NCI-H774 (cell line): ENCODE data around the gene RAB11A.

Experiments used
- DNase-seq: peaks from one replicate; lab custom pipeline; 2025; lab: John Stamatoyannopoulos, UW

RAB11A gene

DNA sequence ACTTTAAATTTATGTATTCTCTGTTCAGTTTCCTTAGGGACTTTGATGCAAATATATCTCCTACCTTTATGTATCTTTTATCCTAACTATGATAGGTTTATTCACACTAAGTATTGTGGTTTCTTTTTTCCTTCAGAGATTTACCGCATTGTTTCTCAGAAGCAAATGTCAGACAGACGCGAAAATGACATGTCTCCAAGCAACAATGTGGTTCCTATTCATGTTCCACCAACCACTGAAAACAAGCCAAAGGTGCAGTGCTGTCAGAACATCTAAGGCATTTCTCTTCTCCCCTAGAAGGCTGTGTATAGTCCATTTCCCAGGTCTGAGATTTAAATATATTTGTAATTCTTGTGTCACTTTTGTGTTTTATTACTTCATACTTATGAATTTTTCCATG lies 18.3 kb downstream of the RAB11A start:
- DNase-seq: no peak

DNA sequence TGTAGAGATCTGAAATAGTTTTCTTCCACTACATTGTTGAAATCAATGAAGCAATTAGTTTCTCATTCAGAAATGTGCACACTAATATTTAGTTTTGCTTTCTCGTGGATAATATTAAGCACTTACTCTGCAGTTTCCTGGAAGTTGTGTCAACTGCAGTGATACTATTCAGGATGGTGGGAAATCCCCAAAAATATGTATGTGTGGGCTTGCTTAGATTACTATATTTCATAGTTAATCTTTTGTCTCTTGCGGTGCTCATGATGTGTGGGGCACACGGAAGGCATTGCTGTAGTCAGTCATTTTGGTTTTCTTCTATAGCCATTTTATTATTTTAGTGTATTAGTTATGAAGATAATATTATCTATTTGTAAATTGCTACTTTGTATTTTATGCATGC lies 19.7 kb downstream of the RAB11A start:
- no peak for DNase-seq

DNA sequence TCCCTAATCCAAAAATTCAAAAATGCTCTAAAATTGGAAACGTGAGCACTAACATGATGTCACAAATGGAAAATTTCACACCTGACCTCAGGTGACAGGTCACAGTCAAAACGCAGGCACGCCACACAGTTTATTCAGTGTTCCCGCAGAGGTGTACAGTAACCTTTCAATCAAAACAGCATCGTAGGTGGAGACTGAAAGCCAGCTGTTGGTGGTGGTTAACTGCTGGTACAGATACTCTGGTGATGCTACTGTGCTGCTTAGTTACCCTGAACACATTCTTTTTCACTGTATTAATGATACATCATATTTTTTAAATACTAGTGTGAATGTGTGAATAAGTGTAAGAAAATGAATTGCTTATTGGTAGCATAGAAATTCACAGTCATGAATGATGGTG lies 23.8 kb downstream of the RAB11A start:
- no peak for DNase-seq

DNA sequence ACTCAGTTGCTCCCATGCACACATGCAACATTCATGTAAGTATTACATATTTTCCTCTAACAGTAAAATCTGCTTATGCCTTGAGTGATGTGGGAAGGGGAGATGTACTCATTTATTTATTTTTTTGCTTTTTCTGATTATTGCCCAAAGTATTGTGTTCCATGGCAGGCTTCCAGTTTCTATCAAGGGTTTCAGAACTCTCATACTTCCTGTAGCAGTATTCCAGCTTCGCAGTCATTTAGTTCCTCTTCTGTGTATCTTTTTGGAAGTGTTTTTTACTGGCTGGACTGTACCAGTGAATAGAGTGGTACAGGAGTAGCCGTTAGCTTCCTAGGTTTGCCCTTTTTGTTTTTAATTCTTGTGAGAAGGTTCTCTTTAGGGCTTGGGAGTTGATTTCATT lies 26.9 kb downstream of the RAB11A start:
- DNase-seq: no peak

DNA sequence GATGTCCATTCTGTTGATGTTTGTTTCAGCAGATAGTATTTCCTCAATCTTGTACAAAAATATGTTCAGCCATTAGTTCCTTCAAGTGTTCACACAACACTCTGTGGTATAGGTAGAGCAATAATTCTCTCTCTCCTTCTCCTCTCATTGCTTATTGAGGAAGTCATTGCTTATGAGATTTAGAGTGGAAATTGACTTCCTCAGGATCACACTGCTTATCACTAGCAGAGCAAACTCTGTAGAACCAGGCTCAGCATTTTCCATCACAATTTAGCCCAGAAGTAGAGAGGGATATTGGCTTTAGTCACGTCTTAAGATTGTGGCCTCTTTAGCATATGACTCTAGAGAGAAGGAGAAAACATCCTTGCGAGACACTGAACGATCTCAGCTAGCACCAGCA lies 31.2 kb downstream of the RAB11A start:
- DNase-seq: no peak

DNA sequence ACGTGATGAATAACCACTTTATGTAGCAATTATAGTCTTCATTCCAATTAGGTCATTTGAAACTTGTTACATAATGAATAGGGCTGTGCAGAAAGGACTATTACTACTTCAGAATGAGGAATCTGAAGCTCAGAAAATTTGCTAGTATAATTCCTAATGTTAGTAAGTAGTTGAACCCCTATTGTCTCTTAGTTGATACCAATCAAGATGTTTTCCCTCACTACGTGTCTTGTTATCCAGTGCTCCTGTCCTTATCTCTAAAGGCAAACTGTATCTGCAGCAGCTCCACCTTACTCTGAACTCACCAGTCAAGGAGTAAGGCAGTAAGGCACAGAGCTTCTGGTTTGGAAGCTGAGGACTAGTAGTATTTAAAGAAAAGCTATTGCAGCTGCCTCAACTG lies 32.0 kb downstream of the RAB11A start:
- DNase-seq: no peak

DNA sequence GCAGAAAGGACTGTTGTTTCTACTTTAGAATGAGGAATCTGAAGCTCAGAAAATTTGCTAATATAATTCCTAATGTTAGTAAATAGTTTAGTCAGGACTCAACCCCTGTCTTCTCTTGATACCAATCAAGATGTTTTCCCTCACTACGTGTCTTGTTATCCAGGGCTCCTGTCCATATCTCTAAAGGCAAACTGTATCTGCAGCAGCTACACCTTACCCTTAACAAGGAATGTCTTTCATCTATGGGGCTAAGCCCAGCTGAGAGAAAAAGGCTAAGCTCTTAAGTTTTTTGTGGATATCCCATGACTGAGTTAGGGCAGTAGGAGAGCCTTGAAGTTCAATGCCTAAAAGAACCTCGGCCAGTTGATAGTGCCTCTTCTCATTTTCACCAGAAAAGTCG lies 32.5 kb downstream of the RAB11A start:
- no peak for DNase-seq

DNA sequence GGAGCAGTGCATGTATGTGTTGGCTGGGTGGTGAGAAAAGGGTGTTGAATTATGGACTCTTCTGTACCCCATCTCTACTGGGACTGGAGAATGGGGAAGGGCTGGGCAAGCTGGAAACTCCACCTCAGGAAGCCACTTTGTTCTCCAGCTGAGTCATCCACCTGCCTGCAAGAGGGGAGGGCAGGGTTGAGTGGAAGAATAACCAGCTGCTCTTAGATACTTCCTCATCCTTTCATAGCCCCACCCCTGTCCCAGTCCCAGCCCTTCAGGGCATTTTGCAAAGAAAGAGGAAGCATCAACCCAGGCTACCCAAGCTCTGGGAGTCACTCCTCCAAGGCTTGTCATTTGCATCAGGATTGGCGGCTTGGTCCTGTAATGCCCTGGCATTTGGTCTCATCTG lies 33.1 kb downstream of the RAB11A start:
- DNase-seq: no peak

DNA sequence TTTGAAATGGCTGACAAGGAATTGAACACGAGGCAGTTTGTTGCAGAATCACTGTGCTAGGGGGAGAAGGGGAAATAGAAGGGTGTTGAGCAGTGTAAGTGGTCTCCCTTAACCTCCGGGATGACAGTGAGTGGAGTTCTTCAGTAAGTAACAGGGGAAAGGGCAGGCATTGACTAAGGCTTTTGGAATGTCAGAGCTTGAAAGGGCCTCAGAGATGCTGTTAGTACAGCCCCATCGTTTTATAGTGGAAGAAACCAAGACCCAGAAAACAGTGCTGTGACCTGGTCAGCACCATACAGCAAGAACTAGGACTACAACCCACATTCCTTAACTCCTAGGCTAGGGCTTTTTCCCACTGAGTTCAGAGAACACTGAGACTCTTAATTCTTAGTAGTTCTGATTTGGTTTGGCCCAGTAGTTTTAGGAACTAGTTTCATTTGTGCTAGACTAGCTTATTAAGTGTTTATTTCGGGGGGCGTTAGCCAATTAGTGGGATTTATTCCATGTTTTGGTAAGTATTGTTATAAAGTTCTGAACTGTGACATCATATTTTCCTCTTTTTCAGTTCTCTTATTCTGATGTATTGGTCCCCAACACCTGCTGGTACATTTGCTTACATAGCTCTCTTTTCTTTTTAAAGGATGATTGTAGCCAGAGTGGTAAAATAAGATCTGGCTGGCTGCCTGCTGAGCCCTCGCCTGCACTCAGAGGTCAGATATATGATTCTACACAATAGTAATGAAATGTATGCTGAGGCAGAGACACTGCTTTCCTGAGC lies 34.2 kb downstream of the RAB11A start:
- no peak for DNase-seq

DNA sequence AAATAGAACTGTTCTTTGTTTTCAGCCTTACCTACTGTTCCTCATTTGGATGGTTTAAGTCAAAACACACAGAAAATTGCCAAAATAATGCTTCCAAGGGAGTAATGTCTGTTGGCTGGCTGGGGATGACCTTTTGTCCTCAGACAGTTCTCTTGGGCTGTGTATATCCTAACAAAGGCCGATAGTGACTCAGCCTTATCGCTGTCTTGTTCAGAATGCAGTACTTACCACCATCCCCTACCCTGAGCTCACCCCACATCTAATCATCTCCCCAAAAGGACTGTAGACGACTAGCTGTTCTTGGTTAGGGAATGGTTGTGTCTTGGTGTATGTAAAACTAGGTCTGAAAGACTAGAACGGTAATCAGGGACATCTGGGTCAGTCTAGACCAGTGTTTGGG lies 35.0 kb downstream of the RAB11A start:
- DNase-seq: no peak

DNA sequence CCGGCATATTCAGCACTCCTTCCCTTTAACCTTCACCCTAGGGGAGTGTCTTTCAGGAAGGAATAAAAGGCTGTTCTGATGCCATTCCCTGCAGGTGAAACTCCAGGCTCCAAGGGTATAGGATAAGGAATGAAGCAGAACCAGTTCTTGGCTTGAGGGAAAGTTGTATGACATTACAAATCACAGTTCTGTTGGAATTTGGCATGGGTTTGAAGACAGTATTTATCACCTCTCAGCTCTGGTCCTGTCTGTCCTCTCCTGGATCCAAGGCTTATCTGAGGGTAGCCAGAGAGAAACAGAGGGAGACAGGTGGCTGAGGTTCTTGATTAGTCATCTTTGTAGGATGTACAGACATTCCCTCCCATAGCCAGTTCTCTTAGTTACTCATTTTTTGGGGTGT lies 37.1 kb downstream of the RAB11A start:
- DNase-seq: no peak

DNA sequence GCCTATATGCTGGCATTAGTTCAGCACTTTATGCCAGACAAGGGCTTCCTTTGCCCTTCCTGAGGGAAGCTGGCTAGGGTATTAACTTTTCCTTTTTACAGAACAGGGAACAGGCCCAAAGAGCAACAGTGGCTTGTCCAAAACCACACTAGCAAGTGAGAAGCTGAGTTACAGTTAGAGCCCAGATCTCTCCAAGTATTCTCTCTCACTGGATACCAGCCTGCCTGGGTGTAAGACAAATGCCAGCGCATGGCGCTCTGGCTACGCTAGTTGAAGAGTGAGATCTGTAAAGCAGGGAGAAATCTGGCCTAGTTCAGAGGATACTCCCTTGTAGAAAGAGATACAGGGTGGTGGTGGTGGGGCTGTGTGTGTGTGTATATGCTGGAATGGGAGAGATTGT lies 38.4 kb downstream of the RAB11A start:
- DNase-seq: no peak

DNA sequence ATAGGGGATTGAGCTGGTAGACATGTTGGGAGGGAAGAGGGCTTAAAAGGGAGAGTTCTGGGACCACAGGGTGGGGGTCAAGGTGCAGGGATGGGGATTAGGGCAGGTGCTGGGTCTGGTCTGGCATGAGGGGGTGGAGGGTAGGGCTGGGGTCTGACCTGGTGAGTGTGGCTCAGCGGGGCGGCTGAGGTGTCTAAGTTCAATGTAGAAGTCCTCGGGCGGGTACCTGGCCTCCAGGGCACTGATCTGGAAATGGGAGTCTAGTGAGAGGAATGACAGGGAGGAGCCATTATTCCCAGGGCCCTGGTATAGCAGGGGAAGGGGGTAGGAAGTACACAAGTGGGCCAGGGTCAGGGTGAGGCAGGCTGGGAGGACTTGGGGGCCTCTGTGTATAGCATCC lies 39.6 kb downstream of the RAB11A start:
- DNase-seq: no peak

DNA sequence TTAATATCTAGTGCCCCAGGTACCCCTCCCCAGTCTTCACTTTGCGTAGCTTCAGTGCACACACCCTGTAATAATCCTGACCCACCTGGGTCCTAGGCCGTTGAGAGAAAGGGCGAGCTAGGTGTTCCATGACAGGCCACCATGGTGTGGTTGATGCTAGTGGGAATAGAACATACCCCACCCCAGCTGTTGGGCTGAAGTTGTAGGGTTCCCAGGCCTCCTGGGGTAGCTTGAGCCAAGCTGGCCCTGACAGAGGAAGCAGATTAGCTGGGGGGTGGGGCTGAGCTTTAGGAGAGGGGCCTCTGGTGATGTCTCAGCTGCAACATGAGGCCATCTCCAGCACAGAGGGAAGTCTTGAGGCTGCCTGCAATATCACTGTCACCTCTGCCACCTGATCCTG lies 40.5 kb downstream of the RAB11A start:
- no peak for DNase-seq

DNA sequence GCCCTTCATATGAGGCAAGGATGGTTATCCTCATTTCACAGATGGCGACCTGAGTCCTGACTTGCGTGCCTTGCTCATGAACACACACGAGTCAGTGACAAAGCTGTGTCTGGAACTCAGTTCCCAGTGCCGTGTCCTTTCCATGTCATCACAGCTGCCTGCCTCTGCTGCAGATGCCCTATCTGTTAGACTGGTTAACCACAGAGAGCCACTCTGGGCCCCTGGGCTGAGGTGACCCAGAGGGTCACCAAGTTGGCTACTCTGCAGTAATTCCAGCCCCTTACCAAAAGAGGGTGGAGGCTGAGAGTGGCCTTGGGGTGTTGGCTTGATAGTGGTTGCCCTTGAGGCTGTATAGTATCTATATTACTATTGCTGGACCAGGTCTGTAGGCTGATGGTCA lies 41.0 kb downstream of the RAB11A start:
- no peak for DNase-seq

DNA sequence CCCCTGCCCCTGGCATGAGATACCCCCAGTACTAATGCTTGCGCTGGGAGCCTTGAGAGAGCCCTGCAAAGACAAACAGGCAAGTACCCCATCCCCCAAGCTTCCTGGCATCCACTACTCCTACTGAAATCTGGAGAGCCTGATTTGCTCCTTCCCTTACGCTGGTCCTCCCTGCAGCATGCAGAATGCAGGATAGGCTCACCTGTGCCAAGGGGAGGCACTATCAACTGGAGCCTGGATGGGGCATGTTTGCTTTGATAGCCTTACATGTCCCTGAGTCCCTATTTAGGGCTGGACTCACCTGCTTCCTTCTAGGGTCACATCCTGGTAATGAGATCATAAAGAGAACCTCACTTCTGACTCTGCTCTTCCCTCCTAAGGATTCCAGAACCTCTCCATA lies 42.9 kb downstream of the RAB11A start:
- no peak for DNase-seq

DNA sequence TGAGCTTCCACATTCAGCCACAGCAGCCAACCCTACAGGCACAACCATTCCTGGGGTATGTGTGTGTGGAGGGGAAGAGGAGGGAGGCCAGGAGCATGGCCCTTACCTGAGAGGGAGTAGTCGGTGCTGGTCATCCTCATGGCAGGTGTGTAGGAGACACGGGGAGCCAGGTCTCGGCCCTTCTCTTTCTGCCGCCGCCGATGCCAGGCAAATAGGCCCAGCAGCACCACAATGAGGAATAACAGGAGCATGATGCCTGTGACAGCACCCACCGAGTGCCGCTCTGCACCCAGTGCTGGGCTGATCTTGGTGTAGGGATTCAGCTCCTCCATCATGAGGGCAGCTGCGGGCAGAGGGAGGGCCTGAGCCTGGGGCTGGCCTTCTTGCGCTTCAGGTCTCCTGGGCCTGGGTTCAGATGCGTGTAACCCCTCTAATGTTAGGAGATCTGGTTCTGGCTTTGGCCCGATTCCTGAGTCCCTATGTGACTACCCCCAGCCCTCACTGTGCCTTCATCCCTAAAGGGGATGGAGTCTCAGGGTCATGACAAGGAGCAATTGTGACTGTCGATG lies 44.4 kb downstream of the RAB11A start:
- no peak for DNase-seq

DNA sequence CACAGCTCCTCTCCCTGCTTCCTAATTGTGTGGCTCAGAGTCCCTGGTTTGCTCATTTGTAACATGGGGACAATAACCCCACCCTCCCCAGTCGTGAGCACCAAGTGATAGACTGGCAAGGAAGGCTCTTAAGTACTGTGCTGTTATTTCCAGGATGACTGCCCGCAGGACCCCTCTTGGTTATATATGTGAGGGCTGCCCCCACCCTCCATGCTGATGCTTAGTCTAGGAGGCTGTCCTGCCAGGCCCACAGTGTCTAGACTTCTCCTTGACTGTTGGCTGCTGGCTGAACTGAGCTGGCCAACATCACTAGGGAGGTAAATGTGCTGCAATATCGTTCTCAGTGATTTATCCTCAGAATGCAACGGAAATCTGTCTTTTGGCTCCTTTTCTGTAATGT lies 45.1 kb downstream of the RAB11A start:
- no peak for DNase-seq

DNA sequence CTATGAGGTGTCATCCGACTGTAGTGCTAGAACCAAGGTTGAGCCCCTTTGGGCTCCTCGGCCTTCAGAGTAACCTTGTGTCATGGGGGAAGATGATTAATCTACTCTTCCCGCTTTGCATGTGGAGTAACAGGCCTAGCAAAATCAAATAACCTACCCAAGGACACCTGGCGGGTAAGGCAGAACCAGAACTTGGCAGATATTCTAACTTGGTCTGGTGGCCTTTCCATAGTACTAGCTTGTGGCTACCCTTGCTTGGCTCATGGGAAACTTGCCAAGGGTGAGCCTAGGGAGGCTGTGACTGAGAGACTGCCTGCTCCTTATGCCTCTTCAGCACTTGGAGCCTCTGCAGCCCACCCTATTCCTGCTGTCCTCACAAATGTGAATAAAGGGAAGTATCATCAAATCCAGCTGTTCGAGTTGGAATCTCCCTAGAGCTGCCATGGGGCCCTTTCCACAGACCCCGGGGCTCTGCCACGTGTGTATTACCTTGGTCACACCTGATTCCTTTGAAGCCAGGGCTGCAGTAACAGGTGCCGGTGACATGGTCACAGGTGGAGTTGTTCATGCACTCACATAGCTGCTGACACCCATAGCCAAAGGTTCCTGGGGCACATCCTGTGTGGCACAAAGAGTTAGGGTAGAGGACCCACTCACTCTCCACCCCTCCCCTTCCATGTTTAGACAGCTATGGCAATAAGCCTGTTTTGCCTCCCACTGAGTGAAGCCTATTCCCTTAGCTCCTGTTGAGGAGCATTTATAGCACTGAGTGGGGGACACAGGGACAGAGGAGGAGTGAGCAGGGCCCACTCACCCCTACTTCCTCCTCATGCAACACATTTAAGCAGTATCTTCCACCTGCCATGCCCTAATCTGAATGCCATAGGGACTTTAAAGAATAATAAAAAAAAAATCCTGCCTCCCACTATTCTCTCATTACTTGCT lies 46.0 kb downstream of the RAB11A start:
- no peak for DNase-seq

DNA sequence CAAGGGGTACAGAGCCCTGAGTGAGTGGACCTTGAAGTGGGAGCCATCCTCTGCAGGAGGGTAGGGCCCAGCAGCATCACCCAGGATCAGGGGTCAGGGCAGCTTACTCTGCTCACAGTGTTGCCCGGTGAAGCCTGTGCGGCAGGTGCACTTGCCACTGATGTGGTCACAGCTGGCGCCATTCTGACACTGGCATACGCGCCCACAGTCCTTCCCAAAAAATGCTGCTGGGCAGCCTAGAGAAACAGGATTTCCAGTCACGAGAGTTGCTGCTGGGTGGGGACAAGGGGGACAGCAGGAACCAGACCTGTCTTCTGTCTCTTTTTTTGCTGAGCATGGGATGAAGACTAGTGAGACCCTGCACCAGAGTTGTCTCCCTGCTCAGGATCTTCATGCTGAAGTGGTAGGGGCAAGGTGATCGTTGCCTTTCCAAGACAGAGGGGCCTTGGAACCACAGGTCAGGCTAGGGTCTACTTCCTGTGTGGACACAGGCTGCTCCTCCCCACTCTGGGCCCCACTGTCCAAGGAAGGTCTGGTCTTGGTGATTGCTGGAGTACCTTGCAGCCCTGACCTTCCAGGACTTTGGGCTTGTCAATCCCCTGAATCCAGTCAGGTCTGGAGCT lies 46.9 kb downstream of the RAB11A start:
- DNase-seq: no peak

DNA sequence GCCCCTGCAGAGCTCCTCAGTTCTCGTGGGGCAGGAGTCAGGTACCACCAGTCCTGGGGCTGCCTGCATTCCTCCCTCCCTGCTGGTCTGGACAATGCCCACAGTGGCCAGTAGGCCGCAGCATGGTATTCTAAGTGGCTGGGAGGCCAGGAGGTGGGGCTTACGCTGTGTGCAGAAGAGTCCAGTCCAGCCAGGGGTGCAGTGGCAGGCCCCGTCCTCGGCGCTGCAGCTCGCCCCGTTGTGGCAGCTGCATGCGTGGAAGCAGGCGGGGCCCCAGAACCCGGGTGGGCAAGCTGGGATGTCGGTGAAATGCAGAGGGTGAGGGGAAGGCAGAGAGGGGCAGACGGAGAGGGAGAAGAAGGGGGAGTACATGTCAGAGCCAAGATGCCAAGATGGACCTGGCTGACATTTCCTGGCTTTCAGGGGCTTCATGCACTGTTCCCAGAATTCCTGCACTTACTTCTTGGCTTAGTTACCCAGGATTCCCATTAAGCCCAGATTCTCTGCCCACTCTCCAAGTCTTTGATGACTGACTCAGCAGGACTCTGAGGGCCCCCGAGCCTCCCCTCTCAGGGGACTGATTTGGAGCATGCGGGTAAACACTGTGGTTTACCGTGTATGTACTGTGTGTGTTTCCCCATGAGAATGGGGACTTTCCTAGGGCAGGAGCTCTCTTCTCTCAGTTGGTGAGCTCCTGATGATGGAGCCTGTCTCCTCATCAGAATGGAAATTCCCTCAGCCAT lies 47.5 kb downstream of the RAB11A start:
- peak; percentile 78 for DNase-seq

DNA sequence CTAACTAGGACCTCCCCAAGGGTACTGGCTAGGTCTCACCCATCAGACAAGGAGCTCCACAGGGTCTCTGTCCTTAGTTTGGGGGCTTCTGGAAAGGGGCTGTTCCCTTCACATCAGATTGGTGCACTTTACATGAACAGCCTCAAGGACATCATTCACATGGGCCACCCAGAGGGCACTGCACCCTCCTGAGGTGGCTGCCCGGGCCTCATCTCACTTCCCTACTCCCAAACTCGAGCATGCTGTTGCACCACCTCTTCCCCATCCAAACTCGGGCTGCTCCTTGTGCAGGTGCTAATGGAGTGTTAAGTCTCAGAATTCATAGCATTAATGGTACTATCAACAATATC lies 48.1 kb downstream of the RAB11A start:
- no peak for DNase-seq
